Ishikawa (cell line): ENCODE measurements around the gene CISH.

Experiments used
- CEBPB ChIP-seq: IDR thresholded peaks from 2 replicates; pipeline ENCODE4 v1.6.1; 2012
- CREB1 ChIP-seq: IDR thresholded peaks from 2 replicates; pipeline ENCODE4 v1.6.1; 2012; ENCODE audit warnings: low read depth
- EGR1 ChIP-seq: IDR thresholded peaks from 2 replicates; pipeline ENCODE4 v1.6.1; 2012
- EP300 ChIP-seq: IDR thresholded peaks from 2 replicates; pipeline ENCODE4 v1.6.1; 2012; ENCODE audit warnings: borderline replicate concordance
- FOXM1 ChIP-seq: IDR thresholded peaks from 2 replicates; pipeline ENCODE4 v1.6.1; 2012; ENCODE audit warnings: low read depth, borderline replicate concordance
- NFIC ChIP-seq: IDR thresholded peaks from 2 replicates; pipeline ENCODE4 v1.6.1; 2012
- RAD21 ChIP-seq: IDR thresholded peaks from 2 replicates; pipeline ENCODE4 v1.6.1; 2012; ENCODE audit warnings: low read depth
- TCF12 ChIP-seq: IDR thresholded peaks from 2 replicates; pipeline ENCODE4 v1.6.1; 2012; ENCODE audit warnings: low read depth
- YY1 ChIP-seq: IDR thresholded peaks from 2 replicates; pipeline ENCODE4 v1.6.1; 2012; ENCODE audit warnings: low read depth
- ZBTB7A ChIP-seq: IDR thresholded peaks from 2 replicates; pipeline ENCODE4 v1.6.1; 2012; ENCODE audit warnings: low read depth
- TF ChIP-seq, protein P1 (sequence below): IDR thresholded peaks from 2 replicates; pipeline ENCODE4 v1.6.1; 2012; ENCODE audit warnings: low read depth, mild to moderate bottlenecking
- TF ChIP-seq, protein P2 (sequence below): IDR thresholded peaks from 2 replicates; pipeline ENCODE4 v1.6.1; 2012

DNA sequence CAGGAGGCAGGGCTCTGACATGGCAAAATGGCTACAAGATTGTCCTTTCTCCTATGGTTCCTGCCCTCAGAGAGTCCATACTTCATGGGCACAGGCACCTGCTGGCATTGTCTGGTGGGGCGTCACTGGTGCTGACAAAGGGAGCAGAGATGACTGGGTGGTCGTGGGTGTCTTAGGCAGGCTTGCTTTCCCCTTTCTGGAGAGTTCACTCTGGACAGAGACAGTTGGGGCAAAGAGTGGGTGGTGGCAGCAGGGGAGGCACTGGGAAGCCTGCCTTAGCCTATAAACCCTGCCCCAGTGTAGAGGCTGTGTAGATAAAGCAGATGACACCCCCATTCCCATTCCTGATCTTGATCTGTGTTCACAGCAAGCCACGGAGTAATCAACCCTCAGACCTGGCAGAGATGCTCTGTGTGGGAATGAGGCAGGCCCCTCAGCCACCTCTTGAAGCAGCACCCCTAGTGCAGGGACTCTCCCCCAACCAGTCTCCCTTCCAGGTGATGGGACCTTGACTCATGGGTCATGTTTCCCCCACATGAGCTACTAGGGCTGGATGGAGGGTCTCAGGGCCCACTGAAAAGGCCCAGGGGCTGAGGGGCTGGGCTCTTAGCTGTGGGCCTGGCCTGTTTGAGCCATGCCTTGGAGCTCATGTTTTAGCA, 42.5 kb upstream of the CISH start:
- TF ChIP-seq YY1 (no peak), CREB1 (no peak), ZBTB7A (no peak), CEBPB (no peak), TCF12 (no peak), EP300 (no peak), RAD21 (no peak), NFIC (no peak), FOXM1 (no peak), EGR1 (no peak)
- TF ChIP-seq, protein P1, sequence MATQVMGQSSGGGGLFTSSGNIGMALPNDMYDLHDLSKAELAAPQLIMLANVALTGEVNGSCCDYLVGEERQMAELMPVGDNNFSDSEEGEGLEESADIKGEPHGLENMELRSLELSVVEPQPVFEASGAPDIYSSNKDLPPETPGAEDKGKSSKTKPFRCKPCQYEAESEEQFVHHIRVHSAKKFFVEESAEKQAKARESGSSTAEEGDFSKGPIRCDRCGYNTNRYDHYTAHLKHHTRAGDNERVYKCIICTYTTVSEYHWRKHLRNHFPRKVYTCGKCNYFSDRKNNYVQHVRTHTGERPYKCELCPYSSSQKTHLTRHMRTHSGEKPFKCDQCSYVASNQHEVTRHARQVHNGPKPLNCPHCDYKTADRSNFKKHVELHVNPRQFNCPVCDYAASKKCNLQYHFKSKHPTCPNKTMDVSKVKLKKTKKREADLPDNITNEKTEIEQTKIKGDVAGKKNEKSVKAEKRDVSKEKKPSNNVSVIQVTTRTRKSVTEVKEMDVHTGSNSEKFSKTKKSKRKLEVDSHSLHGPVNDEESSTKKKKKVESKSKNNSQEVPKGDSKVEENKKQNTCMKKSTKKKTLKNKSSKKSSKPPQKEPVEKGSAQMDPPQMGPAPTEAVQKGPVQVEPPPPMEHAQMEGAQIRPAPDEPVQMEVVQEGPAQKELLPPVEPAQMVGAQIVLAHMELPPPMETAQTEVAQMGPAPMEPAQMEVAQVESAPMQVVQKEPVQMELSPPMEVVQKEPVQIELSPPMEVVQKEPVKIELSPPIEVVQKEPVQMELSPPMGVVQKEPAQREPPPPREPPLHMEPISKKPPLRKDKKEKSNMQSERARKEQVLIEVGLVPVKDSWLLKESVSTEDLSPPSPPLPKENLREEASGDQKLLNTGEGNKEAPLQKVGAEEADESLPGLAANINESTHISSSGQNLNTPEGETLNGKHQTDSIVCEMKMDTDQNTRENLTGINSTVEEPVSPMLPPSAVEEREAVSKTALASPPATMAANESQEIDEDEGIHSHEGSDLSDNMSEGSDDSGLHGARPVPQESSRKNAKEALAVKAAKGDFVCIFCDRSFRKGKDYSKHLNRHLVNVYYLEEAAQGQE: no peak
- TF ChIP-seq, protein P2, sequence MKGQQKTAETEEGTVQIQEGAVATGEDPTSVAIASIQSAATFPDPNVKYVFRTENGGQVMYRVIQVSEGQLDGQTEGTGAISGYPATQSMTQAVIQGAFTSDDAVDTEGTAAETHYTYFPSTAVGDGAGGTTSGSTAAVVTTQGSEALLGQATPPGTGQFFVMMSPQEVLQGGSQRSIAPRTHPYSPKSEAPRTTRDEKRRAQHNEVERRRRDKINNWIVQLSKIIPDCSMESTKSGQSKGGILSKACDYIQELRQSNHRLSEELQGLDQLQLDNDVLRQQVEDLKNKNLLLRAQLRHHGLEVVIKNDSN: no peak
